Heart right ventricle (tissue), 16 donors: ENCODE data around the gene MYO18B. TPM values are rescaled to one million over a fixed set of nuclear protein-coding genes. Genes with fewer than 3 reads are reported as not detected.

Source experiments
- ATAC-seq, 8 donors: fragments of 200-7000 bp; cut with Tn5 transposase; one replicate each; pipeline ENCODE4 v1.9.1; 2020; ENCODE audit warnings: mild to moderate bottlenecking in 8 of 8, moderate library complexity in 8 of 8, moderate number of reproducible peaks in 1 of 8
- DNase-seq, 2 donors: peaks; one replicate each; pipeline ENCODE4 v3.0.0-alpha.2; 2020
- H3K27ac ChIP-seq, 10 donors: fragments of 200-600 bp; sonication (generic) in 2 of 10; one replicate each; pipeline versions ENCODE4 v1.5.0 to v1.8.0; 2020 to 2022; ENCODE audit warnings: mild to moderate bottlenecking in 3 of 10
- H3K27me3 ChIP-seq, 7 donors: fragments of 200-600 bp; one replicate each; pipeline ENCODE4 v1.8.0; 2021 to 2022; ENCODE audit warnings: mild to moderate bottlenecking in 2 of 7
- H3K36me3 ChIP-seq, 9 donors: fragments of 200-600 bp; sonication (generic) in 1 of 9; one replicate each; pipeline versions ENCODE4 v1.5.0 to v1.8.0; 2020 to 2022; ENCODE audit warnings: mild to moderate bottlenecking in 2 of 9
- H3K4me1 ChIP-seq, 9 donors: fragments of 200-600 bp; sonication (generic) in 1 of 9; one replicate each; pipeline versions ENCODE4 v1.5.0 to v1.8.0; 2020 to 2022; ENCODE audit warnings: mild to moderate bottlenecking in 4 of 9
- H3K4me3 ChIP-seq, 10 donors: fragments of 200-600 bp; sonication (generic) in 2 of 10; one replicate each; pipeline versions ENCODE4 v1.5.0 to v1.8.0; 2020 to 2022; ENCODE audit warnings: mild to moderate bottlenecking in 7 of 10, moderate library complexity in 2 of 10
- H3K9me3 ChIP-seq, 11 donors: fragments of 200-600 bp in 10 of 11; sonication (generic) in 2 of 11; one replicate each; pipeline versions ENCODE4 v1.5.0 to v1.8.0; 2013 to 2022; ENCODE audit warnings: mild to moderate bottlenecking in 2 of 11, control low read depth in 1 of 11, moderate library complexity in 1 of 11
- CTCF ChIP-seq, 9 donors: fragments of 200-600 bp; sonication (generic) in 2 of 9; IDR thresholded peaks; one replicate each; pipeline versions ENCODE4 v1.5.0 to v1.8.0; 2021 to 2022; ENCODE audit warnings: antibody characterized with exemption in 9 of 9, mild to moderate bottlenecking in 5 of 9, moderate library complexity in 1 of 9
- WGBS, 2 donors: extraction: QIAGEN DNeasy Blood & Tissue Kit; methylation state at CpG; one replicate each; pipeline ENCODE4 v1.1.7; 2013; ENCODE audit warnings: inconsistent platforms in 1 of 2; 5-methylcytosine and 5-hydroxymethylcytosine counted together
- intact Hi-C, 10 donors: fragments of 100-400 bp; cut with DNase I; formaldehyde crosslinking; loops; one replicate each; pipeline versions ENCODE4 v1.11.1 to v1.14.2; 2022
- polyA plus RNA-seq, 2 donors: library from polyadenylated mRNA; stranded (reverse); fragments of 200-250 nt; gene quantifications; one replicate each; pipeline ENCODE4 v1.2.3, GENCODE V29; 2013
- total RNA-seq, 10 donors: library from RNA; stranded (reverse); fragmentation: NEBNext Ultra II Directional in 3 of 10; extraction: Animal tissue kit (Norgen Biotek cat#: 25700) in 3 of 10; gene quantifications; one replicate each; pipeline versions ENCODE4 v1.2.1 to v1.2.4, GENCODE V29; 2021 to 2023
- donor health status: Arrhythmogenic right ventricular cardiomyopathy.
- donor health status: ischemic (EF 13 %, LVEDD 7.1; RV severe dilation, severe dysfunction).
- donor health status: healthy with polysubstance abuse.
- donor health status: DM: no; HTN: yes; CAD: no.
- donor health status: DM: no; HTN: no; CAD: no.
- donor health status: ischemic (EF 25% LVEDD 6.9; RV normal size, moderate dysfunction).
- donor health status: ischemic (EF 25% LVEDD 5.7; RV mildly dilated, moderate dysfunction).
- donor health status: healthy.
- donor health status: DM: yes; HTN: yes; CAD: no.
- donor health status: Ischemic cardiomyopathy.
- donor health status: ischemic (EF 35%, LVEDD 5.7; RV mildly dilated, moderate dysfunction).
- donor health status: nonischemic (EF 11% LVEDD 7.7; RV severe dilation, severe dysfunction).
- donor health status: DM: yes; HTN: yes; CAD: no.
- donor health status: PGD.
- donor health status: ischemic (EF 29% LVEDD 5.4; RV normal size, mild dysfunction).
- donor health status: nonischemic (EF 23%, LVEDD 6.1; RV moderate dilation, normal function).

The MYO18B gene
- total and polyA plus RNA-seq, 12 donors: 111 to 407 (median 210) TPM

DNA sequence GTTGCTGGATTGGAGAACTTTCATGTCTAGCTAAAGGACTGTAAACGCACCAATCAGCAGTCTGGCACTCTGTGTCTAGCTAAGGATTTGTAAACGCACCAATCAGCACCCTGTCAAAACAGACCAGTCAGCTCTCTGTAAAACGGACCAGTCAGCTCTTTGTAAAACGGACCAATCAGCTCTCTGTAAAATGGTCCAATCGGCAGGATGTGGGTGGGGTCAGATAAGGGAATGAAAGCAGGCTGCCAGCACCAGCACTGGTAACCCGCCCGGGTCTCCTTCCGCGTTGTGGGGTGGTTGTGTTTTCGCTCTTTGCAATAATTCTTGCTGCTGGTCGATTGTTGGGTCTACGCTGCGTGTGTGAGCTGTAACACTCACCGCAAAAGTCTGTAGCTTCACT lies 11.3 kb downstream of the MYO18B start:
- no peak for TF ChIP-seq CTCF (IDR thresholded peaks at IDR 0.05)
- intact Hi-C loops: no loop called here
- WGBS, 2 donors: 68 to 78% methylated on average over 14 of the region's 14 CpGs
- Histone ChIP-seq H3K4me1 (peaks cover 10 to 82% (median 40%) of the 10 kb centered on the region in 9 donors), H3K27me3 (no peaks in the 10 kb centered on the region), H3K36me3 (no peaks in the 10 kb centered on the region), H3K9me3 (no peaks in the 10 kb centered on the region), H3K27ac (peak overlapping the region in 6 of 10 donors; percentile 77 to 92 (median 90)), H3K4me3 (peak overlapping the region in 9 of 10 donors; percentile 10 to 54 (median 33))
- DNase-seq (peak in 1 of 2 donors; percentile 60), ATAC-seq (peak in 5 of 8 donors; percentile 2 to 43 (median 15))

GRCh38 chr22:25754527-25755202 lies 12.7 kb downstream of the MYO18B start:
- ATAC-seq (peak; percentile 82 to 96 (median 92)), DNase-seq (peak; percentile 82 to 92)
- Histone ChIP-seq H3K36me3 (no peaks in the 10 kb centered on the region), H3K9me3 (no peaks in the 10 kb centered on the region), H3K27me3 (no peaks in the 10 kb centered on the region), H3K4me1 (peaks cover 3 to 82% (median 37%) of the 10 kb centered on the region in 9 donors), H3K27ac (peak overlapping the region; percentile 60 to 92 (median 79)), H3K4me3 (peak overlapping the region in 9 of 10 donors; percentile 10 to 54 (median 33))
- TF ChIP-seq CTCF (IDR thresholded peaks at IDR 0.05): no peak
- 26 to 30% methylated on average over 24 of the region's 24 CpGs for WGBS, 2 donors
- intact Hi-C loops: no loop called here

- intact Hi-C loops: no loop called here
- TF ChIP-seq CTCF (IDR thresholded peaks at IDR 0.05): no peak
- 79 to 84% methylated on average over 3 of the region's 3 CpGs for WGBS, 2 donors
These were observed 15.7 kb downstream of the MYO18B start for GRCh38 chr22:25757686-25758085.

DNA sequence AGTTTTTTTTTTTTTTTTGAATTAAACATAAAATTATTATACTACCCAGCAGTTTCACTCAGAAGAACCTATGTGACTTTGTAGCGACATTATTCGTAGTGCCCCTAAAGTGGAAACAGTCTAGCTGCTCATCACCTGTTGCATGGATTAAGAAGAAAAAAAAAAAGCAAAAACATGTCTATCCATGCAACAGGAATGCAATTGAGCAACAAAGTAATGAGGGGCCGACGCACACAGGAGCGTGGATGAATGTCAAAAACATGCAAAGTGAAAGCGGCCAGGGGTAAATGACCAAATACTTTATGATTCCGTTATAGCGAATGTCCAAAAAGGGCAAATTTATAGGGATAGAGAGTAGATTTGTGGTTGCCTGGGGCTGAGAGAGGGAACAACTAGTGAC lies 16.3 kb downstream of the MYO18B start:
- intact Hi-C loops: no loop called here
- Histone ChIP-seq H3K4me3 (no peak overlapping the region), H3K9me3 (no peaks in the 10 kb centered on the region), H3K27me3 (no peaks in the 10 kb centered on the region), H3K4me1 (peaks cover 7 to 88% (median 49%) of the 10 kb centered on the region in 9 donors), H3K36me3 (peaks cover 0 to 3% (median 0%) of the 10 kb centered on the region in 9 donors), H3K27ac (peak overlapping the region in 2 of 10 donors; percentile 31 to 96)
- ATAC-seq (no peak), DNase-seq (no peak)
- TF ChIP-seq CTCF (IDR thresholded peaks at IDR 0.05): no peak
- WGBS, 2 donors: 92 to 95% methylated on average over 8 of the region's 8 CpGs

More at GRCh38 chr22:25757686-25758085, 15.7 kb downstream of the MYO18B start:
- no peaks in the 10 kb centered on the region for H3K27me3 ChIP-seq
- peak overlapping the region in 1 of 10 donors; percentile 31 for H3K27ac ChIP-seq
- DNase-seq: no peak
- ATAC-seq: no peak
- no peak overlapping the region for H3K4me3 ChIP-seq
- no peaks in the 10 kb centered on the region for H3K9me3 ChIP-seq
- no peaks in the 10 kb centered on the region for H3K36me3 ChIP-seq
- H3K4me1 ChIP-seq: peaks cover 7 to 86% (median 44%) of the 10 kb centered on the region in 9 donors
